ENCODE results near the gene EP400.

DNA sequence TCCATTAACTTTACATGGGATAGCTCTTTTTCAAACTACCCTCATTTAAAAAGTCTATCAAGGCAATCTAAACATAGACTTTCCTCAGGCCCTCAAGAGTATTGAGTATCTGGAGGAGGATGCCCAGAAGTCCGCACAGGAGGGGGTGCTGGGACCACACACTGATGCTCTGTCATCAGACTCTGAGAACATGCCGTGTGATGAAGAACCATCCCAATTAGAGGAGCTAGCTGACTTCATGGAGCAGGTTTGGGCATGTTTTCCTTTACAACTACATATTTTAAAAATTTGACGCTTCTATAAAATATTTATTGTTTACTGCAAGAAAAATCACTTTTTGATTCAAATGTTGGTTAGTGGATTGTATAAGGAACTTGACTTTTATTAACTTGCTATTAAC lies 93.5 kb downstream of the EP400 start:
- TF ChIP-seq, protein P1, sequence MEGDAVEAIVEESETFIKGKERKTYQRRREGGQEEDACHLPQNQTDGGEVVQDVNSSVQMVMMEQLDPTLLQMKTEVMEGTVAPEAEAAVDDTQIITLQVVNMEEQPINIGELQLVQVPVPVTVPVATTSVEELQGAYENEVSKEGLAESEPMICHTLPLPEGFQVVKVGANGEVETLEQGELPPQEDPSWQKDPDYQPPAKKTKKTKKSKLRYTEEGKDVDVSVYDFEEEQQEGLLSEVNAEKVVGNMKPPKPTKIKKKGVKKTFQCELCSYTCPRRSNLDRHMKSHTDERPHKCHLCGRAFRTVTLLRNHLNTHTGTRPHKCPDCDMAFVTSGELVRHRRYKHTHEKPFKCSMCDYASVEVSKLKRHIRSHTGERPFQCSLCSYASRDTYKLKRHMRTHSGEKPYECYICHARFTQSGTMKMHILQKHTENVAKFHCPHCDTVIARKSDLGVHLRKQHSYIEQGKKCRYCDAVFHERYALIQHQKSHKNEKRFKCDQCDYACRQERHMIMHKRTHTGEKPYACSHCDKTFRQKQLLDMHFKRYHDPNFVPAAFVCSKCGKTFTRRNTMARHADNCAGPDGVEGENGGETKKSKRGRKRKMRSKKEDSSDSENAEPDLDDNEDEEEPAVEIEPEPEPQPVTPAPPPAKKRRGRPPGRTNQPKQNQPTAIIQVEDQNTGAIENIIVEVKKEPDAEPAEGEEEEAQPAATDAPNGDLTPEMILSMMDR (IDR thresholded peaks at IDR 0.05; ENCODE audit: poor library complexity), result no peak
- TF ChIP-seq EZH2 (IDR thresholded peaks at IDR 0.05; ENCODE audit: borderline replicate concordance) (no peak), EZH2phosphoT487 (IDR thresholded peaks at IDR 0.05; ENCODE audit: low read depth, severe bottlenecking, unreplicated experiment) (no peak)
